Measurements from ENCODE around the gene CLPTM1L. TPM values are rescaled to one million over a fixed set of nuclear protein-coding genes. Genes with fewer than 3 reads are reported as not detected.

CLPTM1L gene
- total RNA-seq, 1 experiment from 2014 or later = 146 TPM

GRCh38 chr5:1354576-1354975 lies 9.7 kb upstream of the CLPTM1L start:
- Histone ChIP-seq H3K27me3 (replicated peaks; ENCODE audit: insufficient read depth, low read depth, low read length, poor library complexity) (peaks cover 94% of the 10 kb centered on the region), H3K9me3 (ENCODE audit: low read depth, low read length, poor library complexity, severe bottlenecking) (no peaks in the 10 kb centered on the region), H3K27ac (ENCODE audit: low read depth, low read length, poor library complexity, severe bottlenecking) (no peak overlapping the region), H3K36me3 (ENCODE audit: insufficient read depth, low read length, poor library complexity, severe bottlenecking) (no peaks in the 10 kb centered on the region), H3K4me3 (ENCODE audit: low read depth, low read length, poor library complexity, severe bottlenecking) (no peak overlapping the region), H3K4me1 (ENCODE audit: insufficient read depth, low read length, poor library complexity, severe bottlenecking) (no peaks in the 10 kb centered on the region)
- intact Hi-C loops (cut with micrococcal nuclease; ENCODE audit: unreplicated experiment) = no loop called here
- DNase-seq (ENCODE audit: low spot score) = no peak
- ChIA-PET CTCF (no interaction called here), POLR2A (ENCODE audit: low non-redundant PET) (interaction anchor here (0.6 to 0.7 kb wide), 2 partner anchors 103 to 123 kb away, joined by 3 read pairs; no protein-coding TSS in a partner anchor)
- TF ChIP-seq, protein P1, sequence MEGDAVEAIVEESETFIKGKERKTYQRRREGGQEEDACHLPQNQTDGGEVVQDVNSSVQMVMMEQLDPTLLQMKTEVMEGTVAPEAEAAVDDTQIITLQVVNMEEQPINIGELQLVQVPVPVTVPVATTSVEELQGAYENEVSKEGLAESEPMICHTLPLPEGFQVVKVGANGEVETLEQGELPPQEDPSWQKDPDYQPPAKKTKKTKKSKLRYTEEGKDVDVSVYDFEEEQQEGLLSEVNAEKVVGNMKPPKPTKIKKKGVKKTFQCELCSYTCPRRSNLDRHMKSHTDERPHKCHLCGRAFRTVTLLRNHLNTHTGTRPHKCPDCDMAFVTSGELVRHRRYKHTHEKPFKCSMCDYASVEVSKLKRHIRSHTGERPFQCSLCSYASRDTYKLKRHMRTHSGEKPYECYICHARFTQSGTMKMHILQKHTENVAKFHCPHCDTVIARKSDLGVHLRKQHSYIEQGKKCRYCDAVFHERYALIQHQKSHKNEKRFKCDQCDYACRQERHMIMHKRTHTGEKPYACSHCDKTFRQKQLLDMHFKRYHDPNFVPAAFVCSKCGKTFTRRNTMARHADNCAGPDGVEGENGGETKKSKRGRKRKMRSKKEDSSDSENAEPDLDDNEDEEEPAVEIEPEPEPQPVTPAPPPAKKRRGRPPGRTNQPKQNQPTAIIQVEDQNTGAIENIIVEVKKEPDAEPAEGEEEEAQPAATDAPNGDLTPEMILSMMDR (conservative IDR thresholded peaks at IDR 0.05; ENCODE audit: low read depth, low read length) = no peak
- TF ChIP-seq EZH2 (IDR thresholded peaks at IDR 0.05; ENCODE audit: borderline replicate concordance, low read depth, low read length, poor library complexity, severe bottlenecking) = no peak
- no TSS peak for BruUV-seq (replicated peaks)

DNA sequence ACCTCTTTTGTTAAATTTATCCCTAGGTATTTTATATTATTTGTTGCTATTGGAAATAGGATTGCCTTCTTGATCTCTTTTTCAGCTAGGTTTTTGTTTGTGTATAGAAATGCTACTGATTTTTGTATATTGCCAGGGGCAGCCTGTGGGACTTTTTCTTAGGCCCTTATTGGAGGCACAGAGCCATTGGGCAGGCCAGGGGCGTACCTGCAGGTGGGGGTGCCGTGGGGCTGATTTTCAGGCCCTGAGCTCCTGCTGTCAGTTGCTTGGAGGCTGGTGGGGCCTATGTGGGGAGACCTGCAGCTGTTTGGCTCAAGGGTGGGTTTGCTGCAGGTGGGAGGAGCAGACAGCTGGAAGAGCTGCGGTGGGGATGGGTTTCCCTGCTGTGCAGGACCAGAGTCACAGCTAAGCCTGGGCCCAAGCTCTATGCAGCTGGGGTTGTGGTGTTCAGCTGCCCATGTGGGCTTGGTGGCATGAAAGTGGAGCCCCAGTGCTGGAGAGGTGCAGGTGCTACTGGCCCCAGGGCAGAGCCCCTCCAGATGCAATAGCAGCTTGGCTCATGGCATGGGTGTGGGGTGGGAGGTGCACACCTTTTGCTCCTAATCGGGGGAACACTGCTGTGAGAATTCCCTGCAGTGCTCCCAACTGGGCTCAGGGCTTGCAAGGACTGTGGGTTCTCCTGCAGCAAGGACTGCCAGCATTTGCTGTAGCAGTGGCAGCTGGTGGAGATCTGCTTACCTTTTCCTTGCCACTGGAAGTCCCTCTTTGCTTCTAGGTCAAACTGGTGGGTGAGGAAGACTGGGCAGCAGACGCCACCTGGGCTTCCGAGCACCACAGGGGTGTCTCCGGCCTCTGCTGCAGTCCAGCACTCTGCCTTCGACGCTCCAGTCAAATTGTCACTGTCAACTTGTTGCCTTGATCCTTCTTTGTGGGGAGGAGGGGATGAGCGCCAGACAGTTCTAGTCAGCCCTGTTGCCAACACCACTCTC lies 7.6 kb upstream of the CLPTM1L start:
- Histone ChIP-seq H3K9me3 (ENCODE audit: low read depth, low read length, poor library complexity, severe bottlenecking) (no peaks in the 10 kb centered on the region), H3K27ac (ENCODE audit: low read depth, low read length, poor library complexity, severe bottlenecking) (no peak overlapping the region), H3K4me1 (ENCODE audit: insufficient read depth, low read length, poor library complexity, severe bottlenecking) (no peaks in the 10 kb centered on the region), H3K36me3 (ENCODE audit: insufficient read depth, low read length, poor library complexity, severe bottlenecking) (no peaks in the 10 kb centered on the region), H3K27me3 (replicated peaks; ENCODE audit: insufficient read depth, low read depth, low read length, poor library complexity) (peaks cover 73% of the 10 kb centered on the region), H3K4me3 (ENCODE audit: low read depth, low read length, poor library complexity, severe bottlenecking) (no peak overlapping the region)
- no TSS peak for BruUV-seq (replicated peaks)
- TF ChIP-seq EZH2 (IDR thresholded peaks at IDR 0.05; ENCODE audit: borderline replicate concordance, low read depth, low read length, poor library complexity, severe bottlenecking) = no peak
- TF ChIP-seq, protein P1 (conservative IDR thresholded peaks at IDR 0.05; ENCODE audit: low read depth, low read length) = no peak
- intact Hi-C loops (cut with micrococcal nuclease; ENCODE audit: unreplicated experiment) = no loop called here
- POLR2A ChIA-PET (ENCODE audit: low non-redundant PET) = no interaction called here
- DNase-seq (ENCODE audit: low spot score) = no peak
- CTCF ChIA-PET = no interaction called here

- POLR2A ChIA-PET (ENCODE audit: low non-redundant PET) = no interaction called here
- intact Hi-C loops (cut with micrococcal nuclease; ENCODE audit: unreplicated experiment) = no loop called here
- TF ChIP-seq EZH2 (IDR thresholded peaks at IDR 0.05; ENCODE audit: borderline replicate concordance, low read depth, low read length, poor library complexity, severe bottlenecking) = no peak
- TF ChIP-seq, protein P1 (conservative IDR thresholded peaks at IDR 0.05; ENCODE audit: low read depth, low read length) = no peak
- H3K4me3 ChIP-seq (ENCODE audit: low read depth, low read length, poor library complexity, severe bottlenecking) = no peak overlapping the region
- CTCF ChIA-PET = no interaction called here
- H3K4me1 ChIP-seq (ENCODE audit: insufficient read depth, low read length, poor library complexity, severe bottlenecking) = peaks cover 1% of the 10 kb centered on the region
- no TSS peak for BruUV-seq (replicated peaks)
- no peak for DNase-seq (ENCODE audit: low spot score)
- no peaks in the 10 kb centered on the region for H3K36me3 ChIP-seq (ENCODE audit: insufficient read depth, low read length, poor library complexity, severe bottlenecking)
- no peak overlapping the region for H3K27ac ChIP-seq (ENCODE audit: low read depth, low read length, poor library complexity, severe bottlenecking)
- H3K9me3 ChIP-seq (ENCODE audit: low read depth, low read length, poor library complexity, severe bottlenecking) = no peaks in the 10 kb centered on the region
- peaks cover 60% of the 10 kb centered on the region for H3K27me3 ChIP-seq (replicated peaks; ENCODE audit: insufficient read depth, low read depth, low read length, poor library complexity)
Measured at GRCh38 chr5:1351156-1351555, 6.3 kb upstream of the CLPTM1L start.

Data from A673 (cell line).